Raji (cell line): ENCODE results near the gene SCML1.

Experiments used
- POLR2A ChIP-seq: IDR thresholded peaks from 2 replicates; pipeline ENCODE4 v1.6.1; 2011; ENCODE audit warnings: low read depth, low read length, control low read depth; ENCODE audit not compliant: insufficient read depth

Gene SCML1

GRCh38 chrX:17732138-17732783, 5.0 kb upstream of the SCML1 start:
- no peak for TF ChIP-seq POLR2A

- no peak for TF ChIP-seq POLR2A
These were observed 1.9 kb upstream of the SCML1 start for GRCh38 chrX:17735406-17735805.

GRCh38 chrX:17736478-17736855, 826 bp upstream of the SCML1 start:
- no peak for TF ChIP-seq POLR2A

DNA sequence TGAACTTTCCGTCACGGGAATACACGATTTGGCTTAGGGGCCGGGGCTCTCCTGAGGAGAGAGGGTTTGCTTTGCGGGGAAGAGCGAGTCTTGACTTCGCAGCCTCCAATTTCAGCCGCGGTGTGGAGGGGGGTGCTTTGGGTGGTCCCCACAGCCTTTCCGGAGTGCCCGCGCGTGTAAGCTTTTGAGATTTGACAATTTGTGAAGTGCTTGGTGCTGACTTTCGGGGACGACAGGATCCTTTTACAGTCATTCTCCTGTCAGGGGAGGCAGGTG, 355 bp downstream of the SCML1 start:
- TF ChIP-seq POLR2A: no peak

DNA sequence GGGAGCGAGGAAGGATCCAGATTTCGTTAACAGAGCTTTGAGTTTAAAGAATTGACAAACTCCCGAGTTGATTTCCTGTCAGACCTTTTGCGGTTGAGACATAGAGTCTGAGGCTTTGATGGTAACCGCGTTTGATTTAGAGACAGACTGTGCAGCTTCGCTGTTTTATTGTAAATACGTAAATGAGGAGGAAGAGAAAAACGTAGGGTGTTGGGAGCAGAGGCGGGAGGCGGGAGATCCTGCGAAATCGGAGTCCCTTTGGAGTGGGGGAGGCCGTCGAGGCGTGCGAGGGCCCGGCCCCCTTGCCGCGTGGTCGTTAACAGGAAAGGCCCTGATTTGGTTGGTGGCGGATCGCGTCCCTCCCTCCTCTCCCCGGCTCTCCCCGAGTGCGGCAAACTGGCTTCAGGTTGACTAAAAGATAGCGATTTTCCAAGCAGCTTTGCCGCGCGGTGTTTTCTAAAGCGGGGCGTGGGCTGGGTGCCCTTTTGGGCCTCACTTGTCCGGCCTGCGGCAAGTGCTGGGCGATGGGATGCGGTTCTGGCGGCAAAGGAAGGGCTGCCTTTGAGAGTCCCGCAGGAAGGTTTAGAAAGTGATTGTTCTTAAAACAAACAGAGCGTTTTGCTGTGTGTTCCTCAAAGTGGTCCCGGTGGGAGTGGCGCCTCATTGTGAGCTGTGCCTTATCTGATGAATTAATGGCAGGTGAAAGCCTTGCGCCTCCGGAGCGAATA, 857 bp downstream of the SCML1 start:
- TF ChIP-seq POLR2A: no peak

- no peak for TF ChIP-seq POLR2A
These were observed 1.6 kb downstream of the SCML1 start for GRCh38 chrX:17738737-17739535.

DNA sequence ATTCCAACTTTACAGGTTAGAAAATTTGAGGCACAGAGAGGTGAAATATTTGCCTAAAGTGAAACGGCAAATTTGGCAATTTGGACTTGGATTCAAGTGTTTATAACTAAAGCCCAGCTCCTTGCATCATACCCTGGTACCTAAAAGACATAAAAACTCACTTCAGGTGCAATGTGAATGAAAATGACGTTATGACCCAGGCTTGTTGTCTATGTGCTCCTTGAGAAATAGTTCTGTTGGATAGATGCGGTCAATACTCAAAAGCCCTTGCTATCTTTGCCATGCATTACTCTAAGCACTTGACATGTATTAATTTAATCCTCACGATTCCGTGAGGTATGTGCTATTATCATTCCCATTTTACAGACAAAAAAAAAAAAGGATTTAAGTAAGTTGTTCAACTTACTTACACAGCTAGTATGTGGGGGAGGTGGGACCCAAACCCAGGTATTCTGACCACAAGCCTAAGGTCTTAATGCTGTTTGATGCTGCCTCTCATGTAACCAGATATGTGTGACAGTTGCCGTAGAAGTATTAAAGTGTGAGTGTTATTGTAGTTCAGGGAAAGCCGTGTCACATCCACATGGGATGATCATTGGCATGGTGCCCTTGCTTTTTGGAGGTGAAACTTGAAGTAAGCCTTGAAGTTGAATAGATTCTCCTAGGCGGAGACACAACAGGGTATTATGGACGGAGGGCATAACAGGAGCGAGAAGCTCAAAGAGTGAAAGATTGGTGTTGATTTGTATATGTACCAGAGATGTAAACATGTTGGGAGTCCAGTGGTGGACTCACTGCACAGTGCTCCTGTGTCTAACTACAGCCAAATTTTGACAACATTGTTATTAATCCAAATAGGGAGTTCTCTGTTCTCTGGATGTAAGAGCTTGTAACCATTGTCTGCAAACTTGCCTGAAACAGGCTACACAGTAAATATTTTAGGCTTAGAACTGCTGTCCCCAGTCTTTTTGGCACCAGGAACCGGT, 3.1 kb downstream of the SCML1 start:
- TF ChIP-seq POLR2A: no peak

GRCh38 chrX:17741123-17741511, 3.8 kb downstream of the SCML1 start:
- no peak for TF ChIP-seq POLR2A

DNA sequence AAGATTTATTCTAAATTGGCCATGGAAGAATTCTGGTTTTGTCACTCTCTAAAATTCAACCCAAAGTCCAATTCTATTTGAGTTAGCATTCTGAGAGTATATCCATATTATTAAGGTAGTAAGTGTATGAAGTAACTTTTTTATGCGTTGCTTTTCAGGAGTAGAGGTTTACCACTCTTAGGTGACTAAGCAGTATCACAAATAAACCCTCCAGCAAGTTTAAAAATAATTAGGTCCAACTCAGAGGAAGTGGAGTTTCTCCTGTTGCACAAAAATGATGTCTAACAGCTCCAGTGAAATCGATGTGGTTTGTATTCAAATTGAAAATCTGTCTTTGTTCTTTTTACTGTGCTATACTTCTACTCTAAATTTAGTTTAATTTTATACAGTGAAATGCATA, 6.6 kb downstream of the SCML1 start:
- TF ChIP-seq POLR2A: no peak

GRCh38 chrX:17744896-17745523, 7.7 kb downstream of the SCML1 start:
- no peak for TF ChIP-seq POLR2A

DNA sequence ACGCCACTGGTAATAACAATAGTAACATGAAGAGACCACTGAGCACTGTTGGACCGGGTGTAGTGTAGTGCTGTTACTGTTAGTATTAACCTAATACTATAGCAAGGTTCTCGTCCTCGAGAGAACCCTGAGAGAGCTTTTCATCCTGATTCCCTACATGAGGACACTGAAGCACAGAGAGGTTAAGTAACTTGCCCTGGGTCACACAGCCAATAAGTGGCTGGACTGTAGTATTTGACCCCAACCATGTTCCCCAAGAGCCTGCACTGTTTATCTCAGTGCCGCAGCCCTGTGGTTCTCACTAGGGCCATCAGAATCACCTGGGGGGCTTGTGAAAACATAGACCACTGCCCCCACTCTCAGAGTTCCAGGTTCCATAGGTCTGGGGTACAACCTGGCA, 10.4 kb downstream of the SCML1 start:
- no peak for TF ChIP-seq POLR2A

GRCh38 chrX:17748684-17749083, 11.4 kb downstream of the SCML1 start:
- no peak for TF ChIP-seq POLR2A

- TF ChIP-seq POLR2A: no peak
These were observed 13.1 kb downstream of the SCML1 start for GRCh38 chrX:17750436-17750835.

DNA sequence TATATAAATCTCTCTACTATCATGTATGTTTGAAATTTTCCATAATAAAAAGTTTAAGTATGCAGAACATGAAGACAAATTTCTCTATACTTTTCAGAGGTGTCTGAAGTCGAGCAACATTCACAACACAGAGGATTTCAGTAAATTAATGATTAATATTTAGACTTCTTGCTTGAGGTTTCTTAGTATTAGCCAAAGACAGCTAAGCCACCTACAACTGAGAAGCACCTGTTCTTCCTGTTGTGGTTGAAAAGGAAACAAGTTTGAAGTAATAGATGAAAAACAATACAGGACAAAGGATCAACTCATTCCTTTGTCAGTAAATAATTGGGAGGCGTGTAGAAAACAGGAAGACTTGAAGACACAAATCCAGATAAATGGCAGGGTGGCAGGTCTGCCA, 21.1 kb downstream of the SCML1 start:
- no peak for TF ChIP-seq POLR2A

DNA sequence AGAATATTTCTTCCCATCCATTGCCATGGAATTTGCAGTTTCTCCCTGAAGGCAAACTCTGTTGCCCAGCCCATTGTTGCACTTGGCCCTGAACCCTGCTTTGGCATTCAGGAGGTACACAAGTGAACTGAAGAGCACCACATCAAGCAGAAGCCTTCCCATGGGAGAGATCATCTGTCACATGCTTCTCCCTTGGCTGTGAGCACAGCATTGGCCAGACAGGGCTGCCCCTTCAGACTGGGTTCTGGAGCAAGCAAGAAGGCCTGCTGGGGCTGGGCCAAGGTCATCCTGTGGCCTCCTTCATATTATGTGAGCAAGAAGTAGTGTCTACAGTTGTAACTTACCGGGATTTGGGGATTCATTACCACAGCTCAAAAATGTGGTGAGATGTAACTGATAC, 22.7 kb downstream of the SCML1 start:
- TF ChIP-seq POLR2A: no peak
